Natural killer cell (primary cell): ENCODE measurements around the gene HMG20B. TPM values are rescaled to one million over a fixed set of nuclear protein-coding genes. Genes with fewer than 3 reads are reported as not detected.

Source experiments
- ATAC-seq, 3 donors: fragments of 150-1000 bp in 2 of 3; fragments of 200-7000 bp in 1 of 3; cut with Tn5 transposase; 1 replicate in 1 of 3; 2 replicates in 2 of 3; pipeline ENCODE4 v1.10.0; 2021; ENCODE audit warnings: mild to moderate bottlenecking in 2 of 3, moderate library complexity in 2 of 3
- DNase-seq, 2 donors: peaks; one replicate each; pipeline versions ENCODE4 v3.0.0 to v3.0.0-alpha.2; 2013 to 2021; ENCODE audit warnings: mixed read lengths in 1 of 2
- H3K27ac ChIP-seq: one replicate; pipeline ENCODE4 v1.5.1; 2013; ENCODE audit warnings: mild to moderate bottlenecking, low read length
- H3K27me3 ChIP-seq: one replicate; pipeline ENCODE4 v1.6.1; 2013; ENCODE audit warnings: low read length; ENCODE audit not compliant: control insufficient read depth, insufficient read depth
- H3K36me3 ChIP-seq: one replicate; pipeline ENCODE4 v1.6.1; 2013; ENCODE audit warnings: low read length; ENCODE audit not compliant: control insufficient read depth, insufficient read depth
- H3K4me1 ChIP-seq: one replicate; pipeline ENCODE4 v1.6.1; 2013; ENCODE audit warnings: low read length; ENCODE audit not compliant: control insufficient read depth, insufficient read depth
- H3K4me3 ChIP-seq: one replicate; pipeline ENCODE4 v1.5.1; 2013; ENCODE audit warnings: low read length
- H3K9me3 ChIP-seq: one replicate; pipeline ENCODE4 v1.6.1; 2013; ENCODE audit warnings: low read length; ENCODE audit not compliant: control insufficient read depth, insufficient read depth
- H3K27ac Mint-ChIP-seq, 2 donors: one replicate each; pipeline ENCODE4 v1.8.0; 2022; ENCODE audit warnings: mild to moderate bottlenecking in 2 of 2, mixed read lengths in 2 of 2, moderate library complexity in 1 of 2
- H3K27me3 Mint-ChIP-seq, 2 donors: one replicate each; pipeline ENCODE4 v1.8.0; 2022; ENCODE audit warnings: low read depth in 2 of 2, mixed read lengths in 2 of 2
- H3K36me3 Mint-ChIP-seq: one replicate; pipeline ENCODE4 v1.8.0; 2022; ENCODE audit warnings: mixed read lengths
- H3K4me1 Mint-ChIP-seq, 2 donors: one replicate each; pipeline ENCODE4 v1.8.0; 2022; ENCODE audit warnings: mixed read lengths in 2 of 2
- H3K4me3 Mint-ChIP-seq: one replicate; pipeline ENCODE4 v1.8.0; 2022; ENCODE audit warnings: mild to moderate bottlenecking, moderate library complexity, mixed read lengths
- H3K9me3 Mint-ChIP-seq, 2 donors: one replicate each; pipeline ENCODE4 v1.8.0; 2022; ENCODE audit warnings: mixed read lengths in 2 of 2
- CTCF ChIP-seq: fragments of 200-600 bp; IDR thresholded peaks from one replicate; pipeline ENCODE4 v1.8.0; 2022; ENCODE audit warnings: antibody characterized with exemption
- WGBS: methylation state at CpG from one replicate; pipeline ENCODE4 v1.1.7; 2013; ENCODE audit warnings: missing lambda C conversion rate; ENCODE audit not compliant: insufficient coverage; 5-methylcytosine and 5-hydroxymethylcytosine counted together
- intact Hi-C: fragments of 100-400 bp; cut with micrococcal nuclease; formaldehyde crosslinking; loops from one replicate; pipeline ENCODE4 v1.14.2; 2022
- total RNA-seq, 4 donors: library from RNA; stranded (reverse); fragments of 120-200 nt in 1 of 4; gene quantifications; one replicate each; pipeline versions ENCODE4 v1.2.3 to v1.2.4, GENCODE V29; 2013 to 2022

Gene HMG20B
- total RNA-seq, 3 donors from 2014 or later (not counting 1 experiment from before 2014, with no cell fraction given), result 45.8 to 57.5 (median 52.1) TPM

GRCh38 chr19:3535563-3535965, 37.2 kb upstream of the HMG20B start:
- no peaks in the 10 kb centered on the region for H3K27me3 ChIP-seq
- no peaks in the 10 kb centered on the region for H3K27me3 Mint-ChIP-seq
- H3K4me3 ChIP-seq, result no peak overlapping the region
- intact Hi-C loops, result no loop called here
- no peak overlapping the region for H3K27ac Mint-ChIP-seq
- no peak for ATAC-seq
- H3K9me3 ChIP-seq, result no peaks in the 10 kb centered on the region
- H3K9me3 Mint-ChIP-seq, result no peaks in the 10 kb centered on the region
- peaks cover 0 to 21% of the 10 kb centered on the region in 2 donors for H3K4me1 Mint-ChIP-seq
- no peaks in the 10 kb centered on the region for H3K4me1 ChIP-seq
- no peaks in the 10 kb centered on the region for H3K36me3 Mint-ChIP-seq
- DNase-seq, result no peak
- no peak overlapping the region for H3K27ac ChIP-seq
- TF ChIP-seq CTCF, result no peak
- 98% methylated on average over 14 of the region's 14 CpGs for WGBS
- no peak overlapping the region for H3K4me3 Mint-ChIP-seq
- peaks cover 46% of the 10 kb centered on the region for H3K36me3 ChIP-seq

- no peak overlapping the region for H3K27ac ChIP-seq
- no peak for TF ChIP-seq CTCF
- Mint-ChIP-seq H3K4me1 (peaks cover 0 to 21% of the 10 kb centered on the region in 2 donors), H3K27ac (no peak overlapping the region), H3K4me3 (no peak overlapping the region), H3K36me3 (no peaks in the 10 kb centered on the region), H3K9me3 (no peaks in the 10 kb centered on the region), H3K27me3 (no peaks in the 10 kb centered on the region)
- H3K27me3 ChIP-seq, result no peaks in the 10 kb centered on the region
- peaks cover 44% of the 10 kb centered on the region for H3K36me3 ChIP-seq
- intact Hi-C loops, result no loop called here
- H3K4me1 ChIP-seq, result no peaks in the 10 kb centered on the region
- no peaks in the 10 kb centered on the region for H3K9me3 ChIP-seq
- no peak overlapping the region for H3K4me3 ChIP-seq
- DNase-seq (no peak), ATAC-seq (no peak)
- WGBS, result 93% methylated on average over 6 of the region's 10 CpGs
Measured at GRCh38 chr19:3535981-3536380, 36.8 kb upstream of the HMG20B start.

- no peaks in the 10 kb centered on the region for H3K27me3 Mint-ChIP-seq
- ATAC-seq (no peak), DNase-seq (no peak)
- H3K4me1 ChIP-seq, result no peaks in the 10 kb centered on the region
- no peaks in the 10 kb centered on the region for H3K9me3 ChIP-seq
- no peak for TF ChIP-seq CTCF
- H3K27ac Mint-ChIP-seq, result no peak overlapping the region
- H3K27me3 ChIP-seq, result no peaks in the 10 kb centered on the region
- no peak overlapping the region for H3K27ac ChIP-seq
- H3K36me3 Mint-ChIP-seq, result no peaks in the 10 kb centered on the region
- intact Hi-C loops, result no loop called here
- H3K4me1 Mint-ChIP-seq, result peaks cover 0 to 21% of the 10 kb centered on the region in 2 donors
- no peak overlapping the region for H3K4me3 ChIP-seq
- no peak overlapping the region for H3K4me3 Mint-ChIP-seq
- WGBS, result 92% methylated on average over 27 of the region's 27 CpGs
- H3K36me3 ChIP-seq, result peaks cover 38% of the 10 kb centered on the region
- no peaks in the 10 kb centered on the region for H3K9me3 Mint-ChIP-seq
Measured at GRCh38 chr19:3536429-3537100, 36.2 kb upstream of the HMG20B start.

- 81% methylated on average over 13 of the region's 13 CpGs for WGBS
- H3K27ac Mint-ChIP-seq, result peak overlapping the region; percentile 64 to 76
- no peak for TF ChIP-seq CTCF
- peaks cover 0 to 21% of the 10 kb centered on the region in 2 donors for H3K4me1 Mint-ChIP-seq
- no peaks in the 10 kb centered on the region for H3K9me3 Mint-ChIP-seq
- H3K27me3 ChIP-seq, result no peaks in the 10 kb centered on the region
- no peak overlapping the region for H3K4me3 ChIP-seq
- H3K4me3 Mint-ChIP-seq, result no peak overlapping the region
- H3K36me3 ChIP-seq, result peaks cover 33% of the 10 kb centered on the region
- H3K27me3 Mint-ChIP-seq, result no peaks in the 10 kb centered on the region
- H3K27ac ChIP-seq, result no peak overlapping the region
- H3K36me3 Mint-ChIP-seq, result no peaks in the 10 kb centered on the region
- H3K4me1 ChIP-seq, result no peaks in the 10 kb centered on the region
- H3K9me3 ChIP-seq, result no peaks in the 10 kb centered on the region
- intact Hi-C loops, result no loop called here
- no peak for ATAC-seq
- no peak for DNase-seq
Measured at GRCh38 chr19:3537101-3537437, 35.7 kb upstream of the HMG20B start.
